CD4-positive, alpha-beta T cell treated with Interleukin-6 at 100 ng/mL for 8 hours (primary cell): ENCODE data around the gene LAMC2.

Experiments used
- DNase-seq: peaks from one replicate; pipeline ENCODE4 v3.0.0-alpha.2; 2020; ENCODE audit warnings: mixed read lengths, low spot score

The LAMC2 gene

GRCh38 chr1:183287191-183287675, 101.2 kb downstream of the LAMC2 start:
- DNase-seq, result no peak

GRCh38 chr1:183288583-183288982, 102.5 kb downstream of the LAMC2 start:
- DNase-seq, result no peak

GRCh38 chr1:183289051-183289496, 103.0 kb downstream of the LAMC2 start:
- no peak for DNase-seq

GRCh38 chr1:183290628-183291027, 104.6 kb downstream of the LAMC2 start:
- no peak for DNase-seq

- DNase-seq, result no peak
Measured at GRCh38 chr1:183291216-183291762, 105.2 kb downstream of the LAMC2 start.

- DNase-seq, result no peak
Measured at GRCh38 chr1:183291802-183292514, 105.9 kb downstream of the LAMC2 start.

- no peak for DNase-seq
Measured at GRCh38 chr1:183293241-183293640, 107.2 kb downstream of the LAMC2 start.

- no peak for DNase-seq
Measured at GRCh38 chr1:183293876-183294275, 107.8 kb downstream of the LAMC2 start.
